Measurements from ENCODE around the gene POU6F1. TPM values are rescaled to one million over a fixed set of nuclear protein-coding genes. Genes with fewer than 3 reads are reported as not detected.

The POU6F1 gene
- total and polyA plus RNA-seq, 2 of the 8 experiments (the other 6 are each of a cell fraction or from before 2014, with no cell fraction given): 5.6 to 8.7 TPM

- TF ChIP-seq CHD7 (IDR thresholded peaks at IDR 0.05; ENCODE audit: insufficient replicate concordance, low read length): no peak
- peak; percentile 1; the same call in 1 of the 2 replicates for TF ChIP-seq JUN (IDR thresholded peaks at IDR 0.05; ENCODE audit: low read depth, low read length)
- TF ChIP-seq EZH2 (IDR thresholded peaks at IDR 0.05; ENCODE audit: low read depth, low read length, severe bottlenecking): no peak
- TF ChIP-seq JUND (IDR thresholded peaks at IDR 0.05; ENCODE audit: low read length): peak; percentile 83
- peak; percentile 96 for TF ChIP-seq POLR2AphosphoS5 (IDR thresholded peaks at IDR 0.05; ENCODE audit: low read depth, low read length)
- TF ChIP-seq SP2 (IDR thresholded peaks at IDR 0.05; ENCODE audit: low read length): no peak
- peak; percentile 80 for TF ChIP-seq TAF1 (IDR thresholded peaks at IDR 0.05; ENCODE audit: low read depth, low read length)
- no peak for TF ChIP-seq RXRA (IDR thresholded peaks at IDR 0.05; ENCODE audit: insufficient read depth, low read depth, low read length)
These were observed 45.1 kb downstream of the POU6F1 start, which contains the start of gene TFCP2 (continued) for GRCh38 chr12:51172515-51173431.

Data from H1 (cell line).